Measurements from ENCODE around the gene GPR89A.
"Not testable (repeated sequence)": the region's sequence is repeated elsewhere in the genome, so short reads cannot be mapped to it uniquely, and the experiment has no call there.

The GPR89A gene

GRCh38 chr1:145686078-145686477 lies 78.3 kb downstream of the GPR89A start:
- DNase-seq (ENCODE audit: low spot score) = not testable (repeated sequence)

GRCh38 chr1:145688328-145688727 lies 80.5 kb downstream of the GPR89A start:
- no peak for DNase-seq (ENCODE audit: low spot score)

DNA sequence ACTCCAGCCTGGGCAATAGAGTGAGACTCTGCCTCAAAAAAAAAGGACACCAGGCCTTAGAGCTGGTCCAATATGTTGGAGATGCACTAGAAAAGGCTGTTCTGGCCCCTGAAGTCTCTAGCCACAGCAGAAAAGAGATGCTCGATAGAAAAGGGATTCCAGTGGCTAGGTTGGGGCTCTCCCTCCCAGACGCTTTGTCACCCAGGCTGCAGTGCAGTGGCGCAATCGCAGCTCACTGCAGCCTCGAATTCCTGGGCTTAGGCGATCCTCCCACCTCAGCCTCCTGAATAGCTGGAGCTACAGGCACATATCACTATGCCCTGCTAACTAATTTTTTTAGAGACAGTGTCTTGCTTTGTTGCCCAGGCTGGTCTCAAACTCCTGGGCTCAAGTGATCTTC lies 81.1 kb downstream of the GPR89A start:
- DNase-seq (ENCODE audit: low spot score) = no peak

DNA sequence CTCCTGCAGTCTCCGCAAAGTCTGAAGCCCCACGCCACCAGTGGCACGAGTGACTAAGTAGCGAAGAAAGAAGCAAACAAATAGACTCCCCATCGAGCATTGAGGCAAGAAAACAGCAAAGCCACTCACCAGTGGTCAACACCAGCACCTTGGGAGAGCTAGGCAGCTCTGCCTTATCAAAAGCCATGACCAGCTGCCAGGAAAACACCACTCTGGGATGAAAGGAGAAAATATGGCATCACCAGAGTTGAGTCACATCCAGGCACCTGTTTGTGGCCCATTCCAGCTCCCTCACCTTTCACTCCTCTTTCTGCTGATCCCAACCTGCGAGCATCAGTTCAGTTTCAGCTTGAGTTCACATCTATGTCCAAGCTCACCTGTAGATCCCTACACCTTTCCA lies 82.1 kb downstream of the GPR89A start:
- DNase-seq (ENCODE audit: low spot score) = no peak

DNA sequence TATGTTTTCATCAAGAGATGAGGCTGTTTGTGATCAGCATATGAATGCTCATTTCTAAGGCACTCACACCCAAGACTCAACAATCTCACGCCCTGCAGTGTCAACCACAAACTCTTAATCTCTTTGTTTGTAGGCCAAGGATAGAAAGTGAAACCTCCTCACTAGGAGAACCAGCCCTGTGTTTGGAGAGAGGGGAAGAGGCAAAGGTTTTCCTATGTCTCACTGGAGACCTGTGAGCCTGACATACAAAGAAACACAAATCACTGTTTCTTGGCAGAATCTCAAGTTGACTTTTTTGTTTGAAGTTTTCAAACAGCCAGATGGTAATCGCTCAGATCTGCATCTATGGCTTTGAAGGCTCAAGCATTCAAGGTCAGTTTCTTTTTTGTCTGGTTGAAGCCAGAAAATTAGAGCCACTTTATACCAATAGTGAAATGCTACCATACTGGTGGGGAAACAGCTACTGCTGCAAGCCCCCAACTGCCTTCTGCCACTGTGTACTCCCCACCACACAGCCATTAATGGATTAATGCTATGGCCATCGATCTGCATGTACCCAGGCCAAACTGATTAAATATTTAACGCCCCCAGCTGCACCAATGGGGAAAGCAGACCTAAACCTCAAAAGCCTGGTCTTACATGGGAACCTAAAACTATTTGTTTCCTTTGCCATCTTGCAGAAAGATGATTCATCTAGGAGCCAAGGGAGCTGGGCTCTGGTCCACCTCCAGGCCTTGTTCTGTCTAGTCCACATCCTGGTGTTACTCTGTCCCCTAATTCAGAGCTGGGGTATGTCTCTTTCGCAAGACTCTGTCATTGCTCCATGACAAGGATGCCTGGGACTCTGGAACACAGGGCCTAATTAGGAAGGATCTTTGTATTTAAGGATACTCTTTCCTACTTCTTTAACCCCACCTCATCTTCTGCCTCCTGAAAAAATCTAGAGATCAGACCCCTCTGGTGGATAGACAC lies 83.1 kb downstream of the GPR89A start:
- no peak for DNase-seq (ENCODE audit: low spot score)

- no peak for DNase-seq (ENCODE audit: low spot score)
These were observed 85.1 kb downstream of the GPR89A start for GRCh38 chr1:145692785-145693443.

DNA sequence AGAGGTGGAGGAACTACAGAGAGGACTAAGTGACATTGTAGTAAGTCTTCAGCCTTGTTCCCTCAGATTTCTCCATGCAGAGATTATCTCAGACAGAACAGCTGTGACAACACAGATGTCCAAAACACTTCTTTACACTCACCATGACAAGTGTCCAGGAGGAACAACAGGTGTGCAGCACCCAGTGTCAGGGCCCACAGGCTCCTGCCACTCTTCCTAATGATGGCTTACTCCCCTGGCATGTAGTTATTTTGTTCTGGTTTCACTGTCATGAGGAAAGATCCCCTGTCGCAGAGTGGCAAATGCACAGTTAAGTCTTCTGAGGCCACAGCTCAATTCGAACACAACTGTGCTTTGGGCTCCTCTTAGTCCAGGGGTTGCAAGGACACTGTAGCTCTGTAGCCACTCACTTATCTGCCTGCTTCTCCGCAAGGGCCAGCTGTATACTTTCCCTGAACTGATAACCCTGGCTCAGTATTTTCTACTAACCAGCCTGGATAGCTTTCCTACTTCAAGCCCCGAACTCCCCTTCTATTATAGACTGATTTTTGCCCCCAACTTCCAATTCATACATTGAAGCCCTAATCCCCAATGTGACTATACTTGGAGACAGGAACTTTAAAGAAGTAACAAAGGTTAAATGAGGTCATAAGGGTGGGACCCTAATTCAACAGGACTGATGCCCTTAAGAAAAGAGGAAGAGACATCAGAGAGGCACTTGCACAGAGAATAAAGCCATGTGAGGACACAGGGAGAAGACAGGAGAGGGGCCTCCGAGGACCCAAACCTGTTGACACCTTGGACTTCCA lies 88.2 kb downstream of the GPR89A start:
- DNase-seq (ENCODE audit: low spot score) = no peak

- no peak for DNase-seq (ENCODE audit: low spot score)
These were observed 88.8 kb downstream of the GPR89A start for GRCh38 chr1:145696630-145696960.

GRCh38 chr1:145701306-145701862 lies 93.6 kb downstream of the GPR89A start:
- no peak for DNase-seq (ENCODE audit: low spot score)

- DNase-seq (ENCODE audit: low spot score) = no peak
These were observed 94.3 kb downstream of the GPR89A start for GRCh38 chr1:145702052-145702451.

DNA sequence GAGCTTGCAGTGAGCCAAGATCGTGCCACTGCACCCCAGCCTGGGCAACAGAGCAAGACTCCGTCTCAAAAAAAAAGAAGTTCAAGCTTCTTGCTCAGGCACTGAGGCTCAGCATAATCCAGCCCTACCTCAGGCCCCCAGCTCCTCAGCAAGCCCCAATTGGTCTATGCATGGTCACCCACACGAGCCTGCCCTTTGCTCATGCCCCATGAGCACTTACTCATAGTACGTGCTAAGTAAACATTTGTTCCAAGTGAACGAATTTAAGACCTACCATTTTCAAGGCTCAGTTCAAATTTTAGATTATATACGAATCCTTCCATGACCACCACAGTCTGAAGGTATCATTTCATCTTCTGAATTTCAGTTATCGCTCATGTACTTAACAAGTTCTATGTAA lies 95.0 kb downstream of the GPR89A start:
- DNase-seq (ENCODE audit: low spot score) = no peak

DNA sequence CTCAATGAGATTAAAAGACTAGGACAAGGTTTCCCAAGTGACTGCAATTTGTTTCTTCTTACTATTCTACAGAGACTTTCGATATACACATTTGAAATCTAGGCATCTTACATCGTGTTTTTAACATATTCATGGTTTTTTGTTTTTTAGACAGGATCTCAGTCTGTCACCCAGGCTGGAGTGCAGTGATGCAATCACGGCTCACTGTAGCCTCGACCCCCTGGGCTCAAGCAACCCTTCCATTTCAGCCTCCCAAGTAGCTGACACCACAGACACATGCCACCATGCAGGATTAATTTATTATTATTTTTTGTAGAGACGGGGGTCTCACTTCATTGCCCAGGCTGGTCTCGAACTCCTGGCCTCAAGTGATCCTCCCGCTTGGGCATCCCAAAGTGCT lies 97.8 kb downstream of the GPR89A start:
- DNase-seq (ENCODE audit: low spot score) = no peak

- no peak for DNase-seq (ENCODE audit: low spot score)
These were observed 98.4 kb downstream of the GPR89A start for GRCh38 chr1:145706086-145706664.

GRCh38 chr1:145707183-145707867 lies 99.5 kb downstream of the GPR89A start, which contains the start of gene PDZK1:
PDZK1 (minus strand) TSS chr1:145707368; CDS start chr1:145688021, 19,347 bp downstream.
- DNase-seq (ENCODE audit: low spot score) = no peak

- DNase-seq (ENCODE audit: low spot score) = no peak
These were observed 100.3 kb downstream of the GPR89A start for GRCh38 chr1:145708063-145708462.

GRCh38 chr1:145710291-145711027 lies 102.7 kb downstream of the GPR89A start:
- DNase-seq (ENCODE audit: low spot score) = no peak

- no peak for DNase-seq (ENCODE audit: low spot score)
These were observed 103.4 kb downstream of the GPR89A start for GRCh38 chr1:145711213-145711651.

GRCh38 chr1:145714524-145715111 lies 106.8 kb downstream of the GPR89A start:
- DNase-seq (ENCODE audit: low spot score) = no peak

DNA sequence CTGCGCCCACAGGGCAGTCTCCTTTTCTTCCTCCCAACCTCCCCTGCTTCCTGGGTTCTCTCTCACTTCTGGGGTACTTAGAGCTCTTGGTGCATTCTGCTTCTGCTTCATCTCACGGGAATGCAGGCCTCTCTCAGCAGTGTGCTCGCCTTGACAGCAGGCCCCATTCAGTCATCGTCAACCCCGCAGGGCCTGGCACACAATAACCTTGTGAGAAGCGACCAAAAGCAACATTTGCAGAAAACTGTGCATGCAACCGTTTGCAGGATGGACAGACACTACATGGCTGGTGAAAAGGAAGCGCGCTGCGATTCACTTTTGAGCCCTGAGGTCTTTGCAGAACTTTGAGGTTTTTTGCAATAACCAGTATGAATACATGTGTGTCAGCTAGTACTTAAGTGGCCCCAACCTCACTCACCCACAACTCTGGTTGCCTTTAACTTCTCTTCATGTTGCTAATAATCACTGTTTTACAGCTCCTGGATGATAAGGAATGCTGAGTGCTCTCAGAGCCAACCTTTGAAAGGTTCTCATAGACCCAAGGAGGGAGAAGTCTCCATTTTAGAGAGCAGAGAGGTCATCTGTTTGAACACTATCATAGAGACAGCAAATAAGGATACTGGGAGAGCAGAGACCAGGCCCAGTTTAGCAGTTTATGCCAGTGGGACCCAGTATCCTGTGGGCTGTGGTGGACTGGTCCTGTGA lies 109.0 kb downstream of the GPR89A start:
- no peak for DNase-seq (ENCODE audit: low spot score)

All from HuH-7.5 (cell line).